ENCODE results near the gene CD93. TPM values are rescaled to one million over a fixed set of nuclear protein-coding genes. Genes with fewer than 3 reads are reported as not detected.

Gene CD93
- total RNA-seq, 1 donor from 2014 or later = 139 TPM

DNA sequence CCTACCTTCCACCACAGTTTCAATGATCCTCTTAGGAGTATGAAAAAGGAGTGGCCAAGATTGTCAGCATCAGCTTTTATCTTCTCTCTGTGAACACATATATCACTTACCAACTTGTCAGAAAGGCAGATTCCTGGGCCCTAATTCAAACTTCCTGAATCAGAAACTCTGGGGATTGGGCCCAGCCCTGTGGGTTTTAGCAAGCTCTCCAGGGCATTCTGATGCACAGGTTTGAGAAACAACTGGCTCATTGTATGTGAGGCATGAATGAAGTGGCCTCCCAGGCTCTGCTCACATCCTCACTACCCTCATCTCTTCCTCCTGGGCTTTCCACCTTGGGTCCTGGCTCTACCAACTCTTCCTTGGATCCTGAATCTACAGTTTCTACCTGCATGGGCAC, 23.5 kb downstream of the CD93 start:
- Mint-ChIP-seq H3K9me3 (ENCODE audit: unreplicated experiment) (no peaks in the 10 kb centered on the region), H3K27ac (ENCODE audit: unreplicated experiment) (peak overlapping the region; percentile 25), H3K27me3 (ENCODE audit: unreplicated experiment) (no peaks in the 10 kb centered on the region), H3K36me3 (ENCODE audit: low read depth, unreplicated experiment) (no peaks in the 10 kb centered on the region), H3K4me1 (ENCODE audit: unreplicated experiment) (peaks cover 41% of the 10 kb centered on the region), H3K4me3 (ENCODE audit: unreplicated experiment) (peak overlapping the region; percentile 17)
- no peak for TF ChIP-seq CTCF (IDR thresholded peaks at IDR 0.05; ENCODE audit: unreplicated experiment)
- no peak for DNase-seq (ENCODE audit: low spot score)

- peak overlapping the region; percentile 76 for H3K27ac Mint-ChIP-seq (ENCODE audit: unreplicated experiment)
- H3K27me3 Mint-ChIP-seq (ENCODE audit: unreplicated experiment) = no peaks in the 10 kb centered on the region
- TF ChIP-seq CTCF (IDR thresholded peaks at IDR 0.05; ENCODE audit: unreplicated experiment) = no peak
- H3K9me3 Mint-ChIP-seq (ENCODE audit: unreplicated experiment) = no peaks in the 10 kb centered on the region
- peaks cover 41% of the 10 kb centered on the region for H3K4me1 Mint-ChIP-seq (ENCODE audit: unreplicated experiment)
- H3K36me3 Mint-ChIP-seq (ENCODE audit: low read depth, unreplicated experiment) = no peaks in the 10 kb centered on the region
- H3K4me3 Mint-ChIP-seq (ENCODE audit: unreplicated experiment) = no peak overlapping the region
- no peak for DNase-seq (ENCODE audit: low spot score)
Observed at GRCh38 chr20:23061734-23062561, 24.2 kb downstream of the CD93 start.

GRCh38 chr20:23061262-23061661, 24.9 kb downstream of the CD93 start:
- no peak for TF ChIP-seq CTCF (IDR thresholded peaks at IDR 0.05; ENCODE audit: unreplicated experiment)
- no peaks in the 10 kb centered on the region for H3K9me3 Mint-ChIP-seq (ENCODE audit: unreplicated experiment)
- H3K27ac Mint-ChIP-seq (ENCODE audit: unreplicated experiment) = peak overlapping the region; percentile 76
- H3K4me3 Mint-ChIP-seq (ENCODE audit: unreplicated experiment) = no peak overlapping the region
- no peak for DNase-seq (ENCODE audit: low spot score)
- peaks cover 41% of the 10 kb centered on the region for H3K4me1 Mint-ChIP-seq (ENCODE audit: unreplicated experiment)
- no peaks in the 10 kb centered on the region for H3K36me3 Mint-ChIP-seq (ENCODE audit: low read depth, unreplicated experiment)
- no peaks in the 10 kb centered on the region for H3K27me3 Mint-ChIP-seq (ENCODE audit: unreplicated experiment)

GRCh38 chr20:23060629-23061028, 25.5 kb downstream of the CD93 start:
- H3K36me3 Mint-ChIP-seq (ENCODE audit: low read depth, unreplicated experiment) = no peaks in the 10 kb centered on the region
- H3K9me3 Mint-ChIP-seq (ENCODE audit: unreplicated experiment) = no peaks in the 10 kb centered on the region
- H3K4me1 Mint-ChIP-seq (ENCODE audit: unreplicated experiment) = peaks cover 41% of the 10 kb centered on the region
- H3K27me3 Mint-ChIP-seq (ENCODE audit: unreplicated experiment) = no peaks in the 10 kb centered on the region
- no peak for DNase-seq (ENCODE audit: low spot score)
- no peak overlapping the region for H3K27ac Mint-ChIP-seq (ENCODE audit: unreplicated experiment)
- no peak for TF ChIP-seq CTCF (IDR thresholded peaks at IDR 0.05; ENCODE audit: unreplicated experiment)
- H3K4me3 Mint-ChIP-seq (ENCODE audit: unreplicated experiment) = no peak overlapping the region

DNA sequence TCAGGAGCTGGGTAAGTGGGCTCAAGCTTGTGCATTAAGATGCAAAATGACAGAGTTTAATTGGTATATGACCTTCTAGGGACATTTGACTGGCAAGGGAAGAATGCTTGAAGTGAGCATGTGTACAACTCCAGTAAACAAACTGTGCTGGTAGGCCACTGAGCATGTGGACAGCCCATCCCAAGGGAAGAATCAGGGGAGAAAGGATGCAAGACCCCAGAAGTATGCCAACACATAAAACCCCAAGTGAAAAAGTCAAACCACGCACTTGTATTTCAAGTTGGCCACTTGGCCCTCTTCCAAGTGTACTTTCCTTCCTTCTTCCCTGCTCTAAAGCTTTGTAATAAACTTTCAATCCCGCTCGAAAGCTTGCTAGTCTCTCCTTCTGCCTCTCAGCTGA, 26.3 kb downstream of the CD93 start:
- H3K27me3 Mint-ChIP-seq (ENCODE audit: unreplicated experiment) = no peaks in the 10 kb centered on the region
- no peak for DNase-seq (ENCODE audit: low spot score)
- H3K36me3 Mint-ChIP-seq (ENCODE audit: low read depth, unreplicated experiment) = no peaks in the 10 kb centered on the region
- no peak overlapping the region for H3K4me3 Mint-ChIP-seq (ENCODE audit: unreplicated experiment)
- H3K9me3 Mint-ChIP-seq (ENCODE audit: unreplicated experiment) = no peaks in the 10 kb centered on the region
- peaks cover 36% of the 10 kb centered on the region for H3K4me1 Mint-ChIP-seq (ENCODE audit: unreplicated experiment)
- TF ChIP-seq CTCF (IDR thresholded peaks at IDR 0.05; ENCODE audit: unreplicated experiment) = no peak
- H3K27ac Mint-ChIP-seq (ENCODE audit: unreplicated experiment) = no peak overlapping the region

Data from endothelial cell (in vitro differentiated cells).